GM19035 (cell line): ENCODE measurements around the gene TM9SF3.
"Not testable (repeated sequence)": the region's sequence is repeated elsewhere in the genome, so short reads cannot be mapped to it uniquely, and the experiment has no call there.

Experiments
- ATAC-seq: cut with Tn5 transposase; IDR thresholded peaks from one replicate; pipeline ENCODE4 v1.9.1; 2021; ENCODE audit not compliant: unreplicated experiment

Gene TM9SF3

GRCh38 chr10:96570983-96571964, 15.5 kb downstream of the TM9SF3 start:
- ATAC-seq = no peak

DNA sequence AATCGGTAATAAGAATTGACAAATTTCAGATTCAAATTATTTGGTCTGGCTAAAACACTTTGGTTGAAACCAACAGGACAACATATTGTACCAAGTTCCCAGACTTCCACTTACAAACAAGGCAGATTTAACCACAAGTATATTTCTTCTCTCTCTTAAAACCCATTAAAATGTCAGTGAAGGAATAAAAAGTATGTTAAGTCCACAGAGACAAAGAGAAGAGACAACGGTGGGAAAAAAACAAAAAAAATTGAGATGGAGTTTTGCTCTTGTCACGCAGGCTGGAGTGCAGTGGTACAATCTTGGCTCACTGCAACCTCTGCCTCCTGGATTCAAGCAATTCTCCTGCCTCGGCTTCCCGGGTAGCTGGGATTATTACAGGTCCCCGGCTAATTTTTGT, 16.3 kb downstream of the TM9SF3 start:
- ATAC-seq = no peak

DNA sequence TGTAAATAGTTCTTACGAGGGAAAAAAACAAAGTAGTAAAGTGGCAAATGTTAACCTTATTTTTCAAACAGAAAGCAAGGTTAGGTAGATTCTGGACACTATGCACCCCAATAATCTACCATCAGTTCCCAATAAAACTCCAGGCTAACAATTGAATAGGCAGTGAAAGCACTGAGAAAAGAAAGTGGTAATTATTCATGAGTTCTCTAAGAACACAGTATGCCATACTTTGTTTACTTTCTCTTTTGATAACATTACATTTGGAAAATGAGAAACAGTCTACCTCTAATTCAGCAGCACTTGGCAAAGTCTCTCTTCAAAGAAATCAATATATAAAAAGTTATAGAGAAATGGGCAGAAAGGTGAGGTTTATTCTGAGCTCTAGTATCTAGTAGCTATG, 18.4 kb downstream of the TM9SF3 start:
- ATAC-seq = no peak

- ATAC-seq = no peak
Observed at GRCh38 chr10:96565774-96566173, 21.0 kb downstream of the TM9SF3 start.

GRCh38 chr10:96560966-96561887, 25.6 kb downstream of the TM9SF3 start:
- ATAC-seq = no peak

GRCh38 chr10:96560489-96560888, 26.3 kb downstream of the TM9SF3 start:
- ATAC-seq = no peak

DNA sequence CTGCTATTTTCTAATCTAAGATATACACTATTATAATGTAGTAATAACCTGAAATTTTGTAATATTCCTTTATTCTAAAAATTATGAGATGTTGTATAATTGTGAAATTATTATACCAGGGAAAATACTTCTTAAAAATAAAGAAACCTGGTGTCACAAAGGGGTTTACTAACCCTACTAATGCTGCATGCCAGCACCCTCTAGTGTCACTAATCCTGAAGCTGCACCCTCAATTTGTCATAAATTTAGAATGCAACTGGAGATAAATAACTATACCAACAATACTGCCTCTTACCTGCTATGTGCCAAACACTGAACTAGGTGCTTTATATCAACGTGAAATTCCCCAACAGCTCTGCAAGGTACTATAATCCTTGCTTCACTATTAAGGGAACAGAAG, 30.8 kb downstream of the TM9SF3 start:
- ATAC-seq = no peak

DNA sequence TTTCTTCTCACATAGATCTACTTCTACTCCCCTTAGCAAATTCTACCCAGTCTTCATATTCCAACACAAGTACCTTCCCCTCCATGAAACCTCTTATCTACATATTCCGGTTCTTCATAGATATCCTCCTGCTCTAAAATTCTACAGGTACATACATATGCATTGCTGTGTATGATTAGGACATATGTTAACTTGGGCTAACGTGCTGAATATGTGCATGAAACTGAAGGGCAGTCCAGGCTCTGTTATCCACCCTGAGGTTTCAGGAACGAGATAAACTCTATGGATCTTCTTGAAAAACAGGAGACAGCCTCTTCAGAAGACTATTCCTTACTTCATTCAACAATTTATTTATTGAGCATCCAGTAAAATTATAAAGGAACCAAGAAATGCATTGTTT, 31.5 kb downstream of the TM9SF3 start:
- ATAC-seq = no peak

- ATAC-seq = no peak
Observed at GRCh38 chr10:96548589-96548988, 38.2 kb downstream of the TM9SF3 start.

DNA sequence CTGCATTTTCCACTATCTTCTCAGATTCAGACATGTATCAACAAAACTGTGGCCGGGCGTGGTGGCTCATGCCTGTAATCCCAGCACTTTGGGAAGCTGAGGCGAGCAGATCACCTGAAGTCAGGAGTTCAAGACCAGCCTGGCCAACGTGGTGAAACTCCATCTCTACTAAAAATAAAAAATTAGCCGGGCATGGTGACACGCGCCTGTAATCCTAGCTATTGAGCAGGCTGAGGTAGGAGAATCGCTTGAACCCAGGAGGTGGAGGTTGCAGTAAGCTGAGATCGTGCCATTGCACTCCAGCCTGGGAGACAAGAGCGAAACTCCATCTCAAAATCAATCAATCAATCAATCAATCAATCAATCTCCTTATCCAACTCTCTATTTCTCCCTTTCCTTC, 41.3 kb downstream of the TM9SF3 start:
- ATAC-seq = not testable (repeated sequence)

- ATAC-seq = no peak
Observed at GRCh38 chr10:96541921-96542320, 44.9 kb downstream of the TM9SF3 start.

GRCh38 chr10:96540240-96540639, 46.6 kb downstream of the TM9SF3 start:
- ATAC-seq = no peak

- no peak for ATAC-seq
Observed at GRCh38 chr10:96538683-96539082, 48.1 kb downstream of the TM9SF3 start.

- no peak for ATAC-seq
Observed at GRCh38 chr10:96536129-96536528, 50.7 kb downstream of the TM9SF3 start.

DNA sequence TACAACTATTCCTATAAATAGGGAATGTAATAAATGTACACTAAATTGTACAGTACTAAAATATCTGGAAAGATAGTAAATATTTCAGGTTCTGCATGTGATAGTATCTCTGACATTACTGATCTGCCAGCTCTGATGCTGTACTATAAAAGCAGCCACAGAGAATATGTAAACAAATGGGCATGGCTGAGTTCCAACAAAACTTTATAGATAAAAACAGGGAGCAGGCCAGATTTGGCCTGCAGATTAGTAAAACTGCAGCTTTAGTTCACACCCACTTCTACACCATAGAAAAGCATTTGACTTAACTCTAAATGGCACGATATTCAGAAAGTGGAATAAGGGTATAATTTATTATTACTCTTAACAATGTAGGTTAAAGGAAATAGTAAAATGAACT, 54.3 kb downstream of the TM9SF3 start:
- no peak for ATAC-seq

DNA sequence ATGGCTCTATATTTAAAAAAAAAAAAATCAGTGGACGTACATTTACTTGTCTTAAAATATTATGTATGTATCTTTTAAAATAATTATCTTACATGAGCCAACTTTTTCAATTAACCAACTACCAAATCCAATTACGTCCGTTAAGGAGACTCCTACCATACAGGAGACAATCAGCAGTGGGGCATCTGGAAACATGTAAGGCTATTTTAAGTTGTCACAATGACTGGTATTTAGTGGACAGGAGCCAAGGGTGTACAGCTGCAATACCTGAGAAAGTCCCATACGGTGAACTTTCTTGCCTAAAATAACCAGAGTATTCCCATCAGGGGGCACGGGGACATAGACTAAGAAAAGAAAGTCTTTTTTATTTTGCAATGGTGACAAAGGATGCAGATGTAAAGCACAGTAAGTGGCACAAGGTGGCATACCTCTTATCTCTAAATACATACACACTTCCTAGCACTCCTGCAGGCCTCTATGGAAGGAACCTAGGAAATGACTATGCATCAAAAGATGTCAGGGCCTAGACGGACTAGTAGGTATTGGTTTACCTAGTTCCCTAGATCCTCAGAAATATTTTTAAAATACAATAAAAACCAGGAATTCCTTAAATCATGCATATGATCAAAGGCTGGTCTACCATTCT, 57.1 kb downstream of the TM9SF3 start:
- ATAC-seq = no peak

- no peak for ATAC-seq
Observed at GRCh38 chr10:96524741-96525140, 62.1 kb downstream of the TM9SF3 start.

- ATAC-seq = no peak
Observed at GRCh38 chr10:96517284-96517683, 69.5 kb downstream of the TM9SF3 start.

DNA sequence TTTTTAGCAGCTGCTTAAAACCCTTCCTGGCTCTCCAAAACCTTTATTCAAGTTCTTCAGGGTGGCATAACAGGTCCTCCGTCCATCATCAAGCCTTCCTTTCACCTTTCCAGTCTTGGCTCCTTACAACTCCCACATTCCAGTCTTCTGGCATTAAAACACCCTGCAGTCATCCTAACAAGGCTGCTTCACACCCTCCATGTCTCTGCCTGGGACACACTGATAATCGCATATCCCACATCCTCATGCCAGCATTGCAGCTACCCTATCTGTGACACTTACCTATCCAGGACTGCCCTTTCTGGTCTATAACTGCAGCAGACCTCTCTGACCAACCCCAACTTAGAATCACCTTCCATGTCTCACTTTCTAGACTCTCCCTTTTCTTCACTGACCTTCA, 70.5 kb downstream of the TM9SF3 start:
- no peak for ATAC-seq

DNA sequence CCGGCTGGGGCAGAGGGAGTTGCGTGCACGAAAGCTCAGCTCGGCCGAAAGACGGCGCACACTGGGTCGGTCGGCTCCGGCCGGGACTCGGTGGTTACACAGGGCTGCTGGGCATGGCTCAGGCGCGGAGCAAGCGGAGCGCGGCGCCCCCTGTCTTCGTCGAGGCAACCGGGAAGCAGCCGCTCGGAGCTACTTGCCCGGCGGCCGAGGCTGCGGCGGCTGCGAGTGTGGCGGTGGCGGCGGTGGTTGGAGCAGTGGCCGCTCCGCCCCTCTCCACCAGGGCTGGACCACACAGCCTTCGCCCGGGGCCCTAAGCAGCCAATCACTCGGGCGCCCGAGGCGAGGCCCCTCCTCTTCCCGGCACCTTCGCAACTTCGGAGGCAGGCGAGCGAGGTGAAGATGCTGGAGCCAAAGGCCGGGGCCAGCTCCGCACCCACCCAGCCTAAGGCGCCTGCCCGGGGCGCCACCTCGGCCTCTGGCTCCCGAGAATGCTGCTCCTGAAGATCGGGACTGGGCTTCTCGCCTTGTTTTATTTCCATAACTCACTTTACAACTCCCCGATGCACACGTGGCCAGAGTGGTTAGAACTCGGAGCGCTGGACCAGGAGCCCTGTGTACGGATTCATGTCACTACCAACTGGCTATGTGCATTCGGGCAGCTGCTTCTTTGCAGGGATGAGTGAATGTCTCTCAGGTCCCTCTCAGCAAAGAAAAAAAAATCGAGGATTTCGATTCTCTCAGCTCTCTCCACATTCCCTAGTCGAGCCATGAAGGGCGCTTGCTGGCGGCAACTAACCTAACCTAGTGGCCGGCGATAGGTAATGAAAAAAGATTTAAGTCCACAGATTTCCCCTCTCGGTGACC, 72.9 kb downstream of the TM9SF3 start, which contains the start of gene TLL2:
TSS of gene TLL2 (minus strand) at position 229 of the 864 bp plus-strand sequence. CDS start 241 bp downstream, outside the sequence.
- ATAC-seq = peak; percentile 87
